HepG2 (cell line): ENCODE data around the gene KIZ. TPM values are rescaled to one million over a fixed set of nuclear protein-coding genes. Genes with fewer than 3 reads are reported as not detected.

Experiments
- ATAC-seq: fragments of 200-7000 bp; cut with Tn5 transposase; 3 replicates; pipeline ENCODE4 v1.9.1; 2020; ENCODE audit warnings: mild to moderate bottlenecking, moderate library complexity
- BruUV-seq: library from RNA; stranded (reverse); fragments of 400-500 nt; replicated peaks from 2 replicates; lab custom pipeline; 2021; lab: Mats Ljungman, UMichigan
- CTCF ChIA-PET: fragments of 300-600 bp; formaldehyde crosslinking; extraction: SDS; loops from one replicate; lab custom pipeline; 2021; ENCODE audit warnings: low total read pairs, inconsistent platforms, low intra/inter-chr PET ratio; lab: Yijun Ruan, JAX
- POLR2A ChIA-PET: fragments of 350-600 bp; sonication (Branson Sonifier 250); formaldehyde crosslinking; loops from one replicate; lab custom pipeline; 2020; ENCODE audit warnings: antibody characterized with exemption, inconsistent platforms; lab: Yijun Ruan, JAX
- DNase-seq: peaks from one replicate; pipeline ENCODE4 v3.0.0-alpha.2; 2015; ENCODE audit warnings: low spot score
- FAIRE-seq: peaks from 3 replicates; lab custom pipeline; 2011; peaks lifted over from hg19 to GRCh38; lab: Jason Lieb, UNC
- H2AFZ ChIP-seq: one replicate; pipeline ENCODE4 v1.6.1; 2011; ENCODE audit warnings: low read length, inconsistent platforms
- H3K27ac ChIP-seq: fragments of 300-600 bp; 3 replicates; pipeline ENCODE4 v1.8.0; 2011; ENCODE audit warnings: mixed run types, mild to moderate bottlenecking, mixed read lengths, low read length, inconsistent platforms; ENCODE audit not compliant: insufficient read depth; ENCODE audit errors: extremely low read length
- H3K27me3 ChIP-seq, 2 experiments: fragments of 200-600 bp in 1 of 2; 2 replicates in 1 of 2; 3 replicates in 1 of 2; pipeline versions ENCODE4 v1.6.0 to v1.8.0; 2011; ENCODE audit warnings: low read length in 2 of 2, mild to moderate bottlenecking in 2 of 2, moderate library complexity in 2 of 2, inconsistent platforms in 1 of 2; ENCODE audit not compliant: insufficient read depth in 2 of 2, control insufficient read depth in 1 of 2
- H3K36me3 ChIP-seq, 2 experiments: fragments of 200-600 bp in 1 of 2; replicated peaks in 1 of 2; 2 replicates in 1 of 2; 3 replicates in 1 of 2; pipeline versions ENCODE4 v1.5.1 to v1.8.0; 2011; ENCODE audit warnings: low read length in 2 of 2, inconsistent platforms in 1 of 2; ENCODE audit not compliant: insufficient read depth in 2 of 2, control insufficient read depth in 1 of 2
- H3K4me1 ChIP-seq: 2 replicates; pipeline ENCODE4 v1.5.1; 2012; ENCODE audit warnings: low read length, inconsistent platforms; ENCODE audit not compliant: insufficient read depth
- H3K4me2 ChIP-seq: 2 replicates; pipeline ENCODE4 v1.6.0; 2011; ENCODE audit warnings: low read depth, low read length, inconsistent platforms
- H3K4me3 ChIP-seq, 3 experiments: fragments of 200-600 bp in 1 of 3; sonication (generic), shearing (Covaris generic) in 1 of 3; replicated peaks in 1 of 3; 2 replicates each; pipeline ENCODE4 v1.5.1; 2011 to 2016; ENCODE audit warnings: low read length in 3 of 3, inconsistent platforms in 2 of 3, low read depth in 2 of 3, mild to moderate bottlenecking in 2 of 3, control low read depth in 1 of 3, mixed read lengths in 1 of 3; ENCODE audit not compliant: insufficient read depth in 1 of 3
- H3K79me2 ChIP-seq: one replicate; pipeline ENCODE4 v1.6.1; 2011; ENCODE audit warnings: low read length, inconsistent platforms; ENCODE audit not compliant: insufficient read depth
- H3K9ac ChIP-seq: 2 replicates; pipeline ENCODE4 v1.6.0; 2011; ENCODE audit warnings: mild to moderate bottlenecking, low read depth, low read length, inconsistent platforms; ENCODE audit not compliant: insufficient read depth
- H3K9me3 ChIP-seq: 2 replicates; pipeline ENCODE4 v1.5.1; 2012; ENCODE audit warnings: mild to moderate bottlenecking, low read length
- H4K20me1 ChIP-seq: 2 replicates; pipeline ENCODE4 v1.6.0; 2011; ENCODE audit warnings: inconsistent platforms, mild to moderate bottlenecking, low read length, moderate library complexity; ENCODE audit not compliant: insufficient read depth
- ATF5 ChIP-seq: sonication (generic); formaldehyde crosslinking; IDR thresholded peaks from 2 replicates; pipeline ENCODE4 v1.4.0; 2020; ENCODE audit warnings: mild to moderate bottlenecking, low read depth, missing genetic modification reagents
- ATF7 ChIP-seq, 2 experiments: fragments of 450-650 bp in 1 of 2; sonication (generic) in 1 of 2; formaldehyde crosslinking in 1 of 2; IDR thresholded peaks; 2 replicates each; pipeline versions ENCODE4 v1.4.0 to v1.6.1; 2016 to 2020; ENCODE audit warnings: antibody characterized with exemption in 1 of 2, mild to moderate bottlenecking in 1 of 2, missing genetic modification reagents in 1 of 2
- HNRNPLL ChIP-seq: fragments of 200-400 bp; formaldehyde crosslinking; IDR thresholded peaks from 2 replicates; pipeline ENCODE4 v1.6.1; 2017; ENCODE audit warnings: mild to moderate bottlenecking, low read depth, low read length; ENCODE audit not compliant: poor library complexity, severe bottlenecking
- JUN ChIP-seq: sonication (generic); formaldehyde crosslinking; IDR thresholded peaks from 2 replicates; pipeline ENCODE4 v1.4.0; 2020; ENCODE audit warnings: mild to moderate bottlenecking, missing genetic modification reagents
- LCORL ChIP-seq, 2 experiments: fragments of 450-650 bp in 1 of 2; sonication (generic) in 1 of 2; formaldehyde crosslinking in 1 of 2; IDR thresholded peaks; 2 replicates each; pipeline versions ENCODE4 v1.5.0 to v1.6.1; 2017 to 2020; ENCODE audit warnings: antibody characterized with exemption in 1 of 2, missing genetic modification reagents in 1 of 2
- MNT ChIP-seq: fragments of 450-650 bp; IDR thresholded peaks from 2 replicates; pipeline ENCODE4 v1.6.1; 2016
- POLR2AphosphoS5 ChIP-seq: IDR thresholded peaks from 2 replicates; pipeline ENCODE4 v1.6.1; 2012; ENCODE audit warnings: low read depth, low read length
- ZBTB33 ChIP-seq: sonication (generic); formaldehyde crosslinking; IDR thresholded peaks from 2 replicates; pipeline ENCODE4 v1.4.0; 2020; ENCODE audit warnings: missing genetic modification reagents
- ZNF274 ChIP-seq: sonication (generic); formaldehyde crosslinking; IDR thresholded peaks from 2 replicates; pipeline ENCODE4 v1.5.1; 2020; ENCODE audit warnings: mild to moderate bottlenecking, missing genetic modification reagents
- ZNF318 ChIP-seq: sonication (generic); formaldehyde crosslinking; IDR thresholded peaks from 2 replicates; pipeline ENCODE4 v1.4.0; 2020; ENCODE audit warnings: mild to moderate bottlenecking, missing genetic modification reagents
- WGBS: methylation state at CpG from one replicate; pipeline ENCODE4 v1.1.6; 2017; ENCODE audit warnings: low lambda C conversion rate; 5-methylcytosine and 5-hydroxymethylcytosine counted together
- in situ Hi-C: cut with HindIII; loops from 2 replicates; pipeline ENCODE4 v1.10.0; 2017; ENCODE audit warnings: low pct_unique_long_range_greater_than_20kb; ENCODE audit not compliant: extremely low pct_ligation_motif_present
- intact Hi-C: fragments of 100-400 bp; cut with micrococcal nuclease; formaldehyde crosslinking; loops from one replicate; pipeline ENCODE4 v1.10.0; 2022; ENCODE audit not compliant: unreplicated experiment
- polyA plus RNA-seq, 8 experiments: library from polyadenylated mRNA; depleted of rRNA in 3 of 8; stranded (reverse) in 7 of 8; unstranded in 1 of 8; fragments of >200 nt; fragmentation: Illumina TruSeq in 4 of 8; extraction: Trizol in 4 of 8; gene quantifications; 2 replicates each; pipeline versions ENCODE4 v1.2.1 to v1.2.3, GENCODE V29; 2011 to 2016; ENCODE audit warnings: low read depth in 4 of 8, missing spikeins in 1 of 8, mixed read lengths in 1 of 8; ENCODE audit not compliant: insufficient read depth in 1 of 8
- total RNA-seq, 5 experiments: library from RNA; depleted of rRNA; stranded (reverse); fragments of >200 nt; fragmentation: Illumina TruSeq; extraction: Trizol; gene quantifications; 2 replicates each; pipeline ENCODE4 v1.2.3, GENCODE V29; 2016; ENCODE audit warnings: low read depth in 1 of 5

Gene KIZ
- total and polyA plus RNA-seq, 2 of the 13 experiments (the other 11 are each of a cell fraction or from before 2014, with no cell fraction given): 46.3 to 114 TPM

GRCh38 chr20:21099751-21100577 lies 25.9 kb upstream of the KIZ start:
- no peak overlapping the region for H3K9ac ChIP-seq
- no peaks in the 10 kb centered on the region for H3K36me3 ChIP-seq
- ChIA-PET CTCF (no interaction called here), POLR2A (no interaction called here)
- H4K20me1 ChIP-seq: no peaks in the 10 kb centered on the region
- 89% methylated on average over 46 of the region's 46 CpGs for WGBS
- no peak overlapping the region for H3K4me2 ChIP-seq
- no peaks in the 10 kb centered on the region for H3K9me3 ChIP-seq
- DNase-seq (no peak), ATAC-seq (no peak), FAIRE-seq (no peak)
- intact Hi-C loops: loop anchor here (5.0 kb wide), 1 partner anchor 37 kb away; no protein-coding TSS in a partner anchor
- no peaks in the 10 kb centered on the region for H3K27me3 ChIP-seq
- H3K27ac ChIP-seq: no peak overlapping the region
- in situ Hi-C loops: no loop called here
- no peak overlapping the region for H3K4me3 ChIP-seq
- H3K4me1 ChIP-seq: peaks cover 36% of the 10 kb centered on the region
- H3K79me2 ChIP-seq: no peaks in the 10 kb centered on the region
- TF ChIP-seq ZNF318 (no peak), ATF5 (CRISPR knock-in tag) (no peak), ZBTB33 (no peak), ZNF274 (CRISPR knock-in tag) (no peak), HNRNPLL (no peak), ATF7 (IDR thresholded peaks at IDR 0.05) (no peak), ATF7 (CRISPR knock-in tag; IDR thresholded peaks at IDR 0.05) (no peak), MNT (no peak), LCORL (IDR thresholded peaks at IDR 0.05) (no peak), LCORL (CRISPR knock-in tag; IDR thresholded peaks at IDR 0.05) (no peak), POLR2AphosphoS5 (no peak), JUN (no peak)
- H2AFZ ChIP-seq: no peak overlapping the region
- no TSS peak for BruUV-seq
